Measurements from ENCODE around the gene GTF2I.

GTF2I gene

GRCh38 chr7:74657692-74658177 is at the start of gene GTF2I:
Gene GTF2I, plus strand, starts transcription at chr7:74657718. Its CDS starts 31,411 bp downstream, at chr7:74689129.
- peak; percentile 97; the same call in 1 of the 2 replicates for TF ChIP-seq ZFX (IDR thresholded peaks at IDR 0.05)
- no peak for TF ChIP-seq CTCF (conservative IDR thresholded peaks at IDR 0.05)
- peak within 1 kb of the TSS; percentile 100 for H3K27ac ChIP-seq

- no peak overlapping the region for H3K27ac ChIP-seq
- TF ChIP-seq ZFX (IDR thresholded peaks at IDR 0.05) (no peak), CTCF (conservative IDR thresholded peaks at IDR 0.05) (no peak)
Measured at GRCh38 chr7:74612015-74612829, 45.3 kb upstream of the GTF2I start.

GRCh38 chr7:74615933-74616780 is 41.4 kb upstream of the GTF2I start:
- TF ChIP-seq CTCF (conservative IDR thresholded peaks at IDR 0.05) (no peak), ZFX (IDR thresholded peaks at IDR 0.05) (no peak)

GRCh38 chr7:74617180-74617744 is 40.3 kb upstream of the GTF2I start:
- TF ChIP-seq CTCF (conservative IDR thresholded peaks at IDR 0.05) (no peak), ZFX (IDR thresholded peaks at IDR 0.05) (no peak)
- no peak overlapping the region for H3K27ac ChIP-seq

More at GRCh38 chr7:74615933-74616780, 41.4 kb upstream of the GTF2I start:
- no peak overlapping the region for H3K27ac ChIP-seq

GRCh38 chr7:74619235-74619860 is 38.2 kb upstream of the GTF2I start:
- H3K27ac ChIP-seq = no peak overlapping the region
- TF ChIP-seq CTCF (conservative IDR thresholded peaks at IDR 0.05) (no peak), ZFX (IDR thresholded peaks at IDR 0.05) (no peak)

GRCh38 chr7:74622228-74622749 is 35.2 kb upstream of the GTF2I start:
- no peak for TF ChIP-seq ZFX (IDR thresholded peaks at IDR 0.05)
- TF ChIP-seq CTCF (conservative IDR thresholded peaks at IDR 0.05) = no peak
- H3K27ac ChIP-seq = no peak overlapping the region

Data from C4-2B (cell line).